Activated CD4-positive, alpha-beta T cell treated with anti-CD3 and anti-CD28 coated beads for 1 hour (primary cell): ENCODE data around the gene ZFYVE28.
A peak's percentile ranks its signal among the peaks of the same experiment; 100 is the strongest.
"Not testable (repeated sequence)": the region's sequence is repeated elsewhere in the genome, so short reads cannot be mapped to it uniquely, and the experiment has no call there.

Source experiments
- DNase-seq: peaks from one replicate; pipeline ENCODE4 v3.0.0-alpha.2; 2020

Gene ZFYVE28

GRCh38 chr4:2284161-2284933 lies 134.1 kb downstream of the ZFYVE28 start:
- DNase-seq = no peak

- DNase-seq = no peak
Measured at GRCh38 chr4:2283199-2283711, 135.2 kb downstream of the ZFYVE28 start.

- DNase-seq = peak; percentile 66
Measured at GRCh38 chr4:2281575-2282343, 136.7 kb downstream of the ZFYVE28 start.

DNA sequence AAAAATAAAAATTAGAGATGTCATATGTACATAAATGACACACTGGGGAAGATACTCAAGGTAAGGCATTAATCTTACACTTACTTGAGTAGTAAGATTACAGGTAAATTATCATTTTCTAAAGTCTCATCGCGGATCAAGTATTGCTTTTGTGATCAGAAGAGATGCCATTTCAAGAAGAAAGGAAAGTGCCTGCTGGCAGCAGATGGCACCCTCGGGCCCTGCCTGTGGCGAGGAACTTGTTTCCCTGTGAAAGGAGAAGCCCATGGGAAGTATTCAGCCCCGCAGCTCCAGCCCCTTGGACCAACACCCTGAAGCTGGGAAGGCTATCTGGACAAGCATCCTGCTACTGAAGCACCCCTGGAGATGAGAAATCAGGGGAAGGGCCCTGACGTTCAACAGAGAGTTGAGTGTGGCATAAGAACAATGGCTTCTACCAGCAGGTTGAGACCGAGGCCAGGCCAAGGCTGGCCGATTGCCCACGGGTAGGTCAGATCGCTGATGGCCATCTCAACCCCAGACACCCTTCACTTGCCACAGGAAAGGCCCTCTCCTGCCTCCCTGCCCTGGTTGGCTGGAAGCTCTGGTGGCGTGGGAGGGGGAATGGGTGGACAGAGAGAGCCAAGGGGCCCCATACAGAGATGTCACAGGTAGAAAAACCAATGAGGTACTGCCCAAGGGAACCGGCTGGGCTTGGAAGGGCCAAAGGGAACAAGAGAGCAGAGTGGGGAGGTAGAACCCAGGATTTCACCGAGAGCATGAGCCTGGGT lies 137.7 kb downstream of the ZFYVE28 start:
- no peak for DNase-seq

GRCh38 chr4:2277956-2278355 lies 140.5 kb downstream of the ZFYVE28 start:
- no peak for DNase-seq

DNA sequence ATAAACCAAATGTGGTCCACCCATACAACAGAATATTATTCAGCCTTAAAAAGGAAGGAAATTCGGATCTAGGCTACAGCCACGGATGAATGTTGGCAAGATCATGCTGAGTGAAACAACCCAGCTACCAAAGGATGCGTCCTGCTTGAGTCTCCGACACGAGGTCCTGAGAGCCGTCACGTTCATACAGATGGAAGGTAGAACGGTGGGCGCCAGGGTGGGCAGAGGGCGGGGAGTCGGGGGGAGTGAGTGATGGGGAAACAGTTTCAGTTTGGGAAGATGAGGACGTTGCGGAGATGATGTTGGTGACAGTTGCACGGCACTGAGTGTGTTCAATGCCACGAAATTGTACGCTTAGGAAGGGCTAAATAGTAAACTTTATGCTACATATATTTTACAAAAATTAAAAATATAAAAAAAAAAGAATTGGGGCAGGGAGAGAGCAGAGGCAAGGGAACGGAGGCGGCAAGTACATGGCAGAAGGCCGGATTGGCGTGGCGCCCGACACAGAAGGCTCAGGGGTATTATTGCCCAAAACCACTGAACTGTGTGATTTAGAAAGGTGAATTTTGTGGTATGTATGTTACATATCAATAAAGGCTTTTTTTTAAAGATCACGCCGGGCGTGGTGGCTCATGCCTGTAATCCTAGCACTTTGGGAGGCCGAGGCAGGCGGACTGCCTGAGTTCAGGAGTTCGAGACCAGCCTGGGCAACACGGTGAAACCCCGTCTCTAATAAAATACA lies 141.7 kb downstream of the ZFYVE28 start:
- DNase-seq = no peak

- DNase-seq = no peak
Measured at GRCh38 chr4:2275546-2276251, 142.7 kb downstream of the ZFYVE28 start.

GRCh38 chr4:2275044-2275397 lies 143.4 kb downstream of the ZFYVE28 start:
- DNase-seq = not testable (repeated sequence)

GRCh38 chr4:2274320-2275043 lies 144.0 kb downstream of the ZFYVE28 start:
- DNase-seq = no peak

- DNase-seq = no peak
Measured at GRCh38 chr4:2273657-2274319, 144.7 kb downstream of the ZFYVE28 start.

GRCh38 chr4:2273221-2273620 lies 145.2 kb downstream of the ZFYVE28 start:
- no peak for DNase-seq

DNA sequence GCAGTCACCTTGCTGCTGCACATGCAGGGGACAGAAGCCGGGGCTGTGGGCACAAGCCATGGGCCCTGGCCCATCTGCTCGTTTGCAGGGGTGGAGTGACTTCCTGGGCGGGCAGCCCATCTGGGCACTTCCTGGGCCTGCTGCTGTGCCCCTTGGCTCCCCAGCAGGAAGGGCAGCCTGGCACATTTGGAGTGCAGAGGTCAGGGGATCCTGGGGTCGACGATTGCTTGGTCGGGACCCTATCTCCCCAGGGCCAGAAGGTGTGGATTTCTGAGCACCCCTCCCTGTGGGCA lies 145.7 kb downstream of the ZFYVE28 start:
- no peak for DNase-seq

GRCh38 chr4:2272026-2272827 lies 146.2 kb downstream of the ZFYVE28 start:
- no peak for DNase-seq

DNA sequence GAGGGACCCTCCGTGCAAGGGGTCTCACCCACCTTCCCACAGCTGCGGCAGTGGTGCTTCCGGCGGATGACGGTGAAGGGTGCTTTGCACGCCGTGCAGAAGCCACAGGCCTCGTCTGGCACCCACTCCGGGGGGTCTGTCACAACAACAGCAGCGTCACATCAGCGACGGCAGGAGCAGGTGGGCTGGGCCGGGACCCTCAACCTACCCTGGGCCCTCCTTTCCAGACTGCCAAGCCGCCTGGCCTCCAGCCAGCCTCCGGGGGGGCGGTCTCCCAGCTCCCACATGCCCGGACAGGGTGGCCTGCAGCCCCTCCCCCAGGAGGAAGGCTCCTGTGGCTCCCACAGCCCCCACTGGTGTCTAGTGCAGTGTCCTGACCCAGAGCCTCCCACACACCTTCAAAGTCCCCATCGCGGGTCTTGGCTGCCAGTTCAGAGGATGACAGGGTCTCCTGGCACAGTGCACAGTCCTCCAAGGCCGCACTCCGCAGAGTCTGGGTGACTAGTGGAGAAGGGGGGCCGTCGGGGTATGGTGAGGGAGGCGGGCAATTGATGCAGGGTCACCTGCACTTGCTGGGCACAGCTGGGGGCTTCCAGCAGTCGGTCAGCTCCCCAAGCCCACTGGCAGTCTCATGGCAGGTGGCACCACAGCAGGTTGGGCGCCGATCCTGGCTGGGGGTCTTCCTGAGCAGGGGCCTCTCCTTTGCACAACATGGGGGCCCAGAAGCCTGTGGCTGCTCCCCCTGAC lies 147.0 kb downstream of the ZFYVE28 start:
- DNase-seq = no peak

DNA sequence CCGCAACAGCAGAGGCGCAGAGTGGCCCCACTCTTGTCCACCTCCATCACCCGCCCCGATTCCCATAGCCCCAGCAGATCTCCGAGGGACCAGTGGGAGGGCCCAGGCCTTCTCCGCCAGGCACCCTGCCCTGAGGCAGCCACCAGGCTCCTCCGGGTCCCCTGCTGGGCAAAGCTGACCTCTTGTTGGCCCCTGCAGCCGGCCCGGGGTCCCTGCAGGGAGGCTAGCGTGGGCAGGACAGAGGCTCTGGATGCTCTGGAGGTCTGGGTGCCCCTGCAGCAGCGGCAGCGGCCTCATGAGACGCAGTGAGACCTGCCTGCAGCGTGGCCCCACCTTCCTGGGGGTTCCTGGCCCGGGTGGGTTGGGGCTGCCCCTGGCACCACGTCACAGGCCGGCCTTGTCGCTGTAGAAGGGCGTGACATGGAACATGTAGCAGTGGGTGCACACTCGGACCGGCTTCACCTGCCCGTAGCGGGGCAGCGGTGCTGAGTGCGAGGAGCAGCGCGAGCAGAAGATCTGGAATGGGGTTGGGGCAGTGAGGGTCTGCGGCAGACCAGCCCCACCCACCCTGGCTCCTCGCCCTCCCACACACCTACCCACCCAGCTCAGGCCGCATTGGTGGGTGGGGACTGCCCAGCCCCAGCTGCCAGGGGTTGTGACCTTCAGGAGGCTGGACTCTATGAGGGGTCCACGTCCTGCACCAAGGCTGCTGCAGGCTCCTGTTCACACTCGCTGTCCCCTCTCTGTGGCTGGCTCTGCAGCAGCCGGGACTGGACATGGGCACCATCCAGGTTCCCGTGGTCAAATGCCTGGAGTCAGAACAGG lies 147.9 kb downstream of the ZFYVE28 start:
- DNase-seq = no peak

DNA sequence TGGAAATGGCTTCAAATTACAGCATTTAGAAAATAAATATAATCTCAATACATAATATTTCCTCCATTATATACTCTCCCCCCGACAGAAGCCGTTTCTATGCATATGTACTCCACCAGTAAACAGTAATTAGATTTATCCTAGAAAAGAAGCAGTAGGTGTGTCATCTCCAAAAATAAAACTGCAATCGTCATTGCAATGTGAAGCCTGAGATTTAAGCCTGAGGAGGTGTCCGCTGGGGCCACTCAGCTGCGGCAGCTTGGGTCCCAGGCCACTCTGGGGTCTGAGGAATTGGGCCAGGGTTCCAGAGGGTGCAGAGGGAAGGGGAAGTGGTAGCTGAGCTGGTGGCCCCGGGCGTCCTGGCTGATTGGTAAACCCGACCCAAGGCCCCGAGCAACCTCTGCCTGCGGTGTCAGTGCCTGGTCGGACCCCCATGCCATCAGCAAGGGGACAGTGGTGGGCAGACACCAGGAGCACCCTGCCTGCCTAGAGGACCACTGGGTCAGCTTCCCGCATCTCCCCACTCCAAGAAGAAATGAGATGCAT lies 148.8 kb downstream of the ZFYVE28 start:
- DNase-seq = no peak

DNA sequence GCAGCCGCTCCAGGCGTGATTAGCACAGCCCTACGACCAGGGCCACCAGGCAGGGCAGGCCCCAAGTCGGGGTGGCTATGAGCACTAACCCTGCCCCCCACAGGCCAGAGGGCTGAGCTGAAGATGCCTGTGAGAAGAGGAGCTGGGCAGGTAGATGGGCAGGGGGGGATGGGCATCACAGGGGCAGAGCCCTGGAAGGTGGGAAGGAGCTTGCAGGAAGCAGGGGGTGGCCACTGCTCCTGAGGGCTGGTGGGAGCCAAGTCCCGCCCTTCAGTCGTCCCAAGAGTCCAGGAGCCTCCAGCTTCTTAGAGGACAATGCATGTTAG lies 149.3 kb downstream of the ZFYVE28 start:
- DNase-seq = no peak
